Mesothelial cell of epicardium (in vitro differentiated cells): ENCODE results near the gene USP20. TPM values are rescaled to one million over a fixed set of nuclear protein-coding genes. Genes with fewer than 3 reads are reported as not detected.

Experiments used
- DNase-seq, 2 experiments: peaks; one replicate each; pipeline ENCODE4 v3.0.0; 2021; ENCODE audit warnings: low spot score in 2 of 2; ENCODE audit not compliant: unreplicated experiment in 2 of 2
- H3K27ac Mint-ChIP-seq: 2 replicates; pipeline ENCODE4 v1.8.0; 2021; ENCODE audit warnings: mixed read lengths
- H3K27me3 Mint-ChIP-seq: 2 replicates; pipeline ENCODE4 v1.8.0; 2021; ENCODE audit warnings: low read depth, mixed read lengths
- H3K36me3 Mint-ChIP-seq: 2 replicates; pipeline ENCODE4 v1.8.0; 2021; ENCODE audit warnings: mixed read lengths
- H3K4me1 Mint-ChIP-seq: 2 replicates; pipeline ENCODE4 v1.8.0; 2021; ENCODE audit warnings: mixed read lengths
- H3K4me3 Mint-ChIP-seq: 2 replicates; pipeline ENCODE4 v1.8.0; 2021; ENCODE audit warnings: mild to moderate bottlenecking, moderate library complexity, mixed read lengths
- H3K9me3 Mint-ChIP-seq: 2 replicates; pipeline ENCODE4 v1.8.0; 2021; ENCODE audit warnings: mixed read lengths
- total RNA-seq: library from RNA; stranded (reverse); gene quantifications from 3 replicates; pipeline ENCODE4 v1.2.1, GENCODE V29; 2021
- TF ChIP-seq, protein P1 (sequence below): fragments of 200-600 bp; sonication (generic); IDR thresholded peaks from one replicate; pipeline ENCODE4 v1.5.0; 2021; ENCODE audit warnings: antibody characterized with exemption; ENCODE audit not compliant: unreplicated experiment

USP20 gene
- total RNA-seq, 1 donor from 2014 or later = 47.7 TPM

DNA sequence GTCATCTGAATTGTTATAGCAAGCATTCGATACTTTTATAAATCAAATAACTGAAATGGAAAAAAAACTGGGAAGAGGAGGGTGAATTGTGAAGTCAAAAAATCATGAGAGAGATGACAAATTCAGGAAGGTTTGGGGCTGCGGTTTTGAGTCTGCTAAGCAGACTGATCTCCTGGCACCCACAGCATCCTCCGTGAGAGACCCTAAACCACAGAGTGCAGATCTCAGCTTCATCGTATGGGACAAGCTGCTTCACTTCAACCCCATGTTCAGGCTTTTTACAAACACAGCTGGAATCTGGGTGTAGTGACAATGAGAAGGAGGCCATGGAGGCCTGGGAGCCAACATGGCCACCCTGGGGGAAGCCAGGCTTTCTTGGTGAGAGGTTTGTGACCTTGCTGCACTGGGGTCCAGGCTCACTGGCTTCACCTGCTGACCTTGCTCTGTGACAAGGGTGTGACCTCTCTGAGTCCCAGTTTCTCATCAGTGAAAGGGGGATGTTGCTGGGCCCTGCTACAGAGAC, 19.4 kb downstream of the USP20 start:
- H3K9me3 Mint-ChIP-seq = no peaks in the 10 kb centered on the region
- no peaks in the 10 kb centered on the region for H3K27me3 Mint-ChIP-seq
- DNase-seq = no peak
- no peak overlapping the region for H3K27ac Mint-ChIP-seq
- H3K4me1 Mint-ChIP-seq = peaks cover 28% of the 10 kb centered on the region
- H3K4me3 Mint-ChIP-seq = no peak overlapping the region
- H3K36me3 Mint-ChIP-seq = peaks cover 39% of the 10 kb centered on the region
- TF ChIP-seq, protein P1, sequence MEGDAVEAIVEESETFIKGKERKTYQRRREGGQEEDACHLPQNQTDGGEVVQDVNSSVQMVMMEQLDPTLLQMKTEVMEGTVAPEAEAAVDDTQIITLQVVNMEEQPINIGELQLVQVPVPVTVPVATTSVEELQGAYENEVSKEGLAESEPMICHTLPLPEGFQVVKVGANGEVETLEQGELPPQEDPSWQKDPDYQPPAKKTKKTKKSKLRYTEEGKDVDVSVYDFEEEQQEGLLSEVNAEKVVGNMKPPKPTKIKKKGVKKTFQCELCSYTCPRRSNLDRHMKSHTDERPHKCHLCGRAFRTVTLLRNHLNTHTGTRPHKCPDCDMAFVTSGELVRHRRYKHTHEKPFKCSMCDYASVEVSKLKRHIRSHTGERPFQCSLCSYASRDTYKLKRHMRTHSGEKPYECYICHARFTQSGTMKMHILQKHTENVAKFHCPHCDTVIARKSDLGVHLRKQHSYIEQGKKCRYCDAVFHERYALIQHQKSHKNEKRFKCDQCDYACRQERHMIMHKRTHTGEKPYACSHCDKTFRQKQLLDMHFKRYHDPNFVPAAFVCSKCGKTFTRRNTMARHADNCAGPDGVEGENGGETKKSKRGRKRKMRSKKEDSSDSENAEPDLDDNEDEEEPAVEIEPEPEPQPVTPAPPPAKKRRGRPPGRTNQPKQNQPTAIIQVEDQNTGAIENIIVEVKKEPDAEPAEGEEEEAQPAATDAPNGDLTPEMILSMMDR = no peak

DNA sequence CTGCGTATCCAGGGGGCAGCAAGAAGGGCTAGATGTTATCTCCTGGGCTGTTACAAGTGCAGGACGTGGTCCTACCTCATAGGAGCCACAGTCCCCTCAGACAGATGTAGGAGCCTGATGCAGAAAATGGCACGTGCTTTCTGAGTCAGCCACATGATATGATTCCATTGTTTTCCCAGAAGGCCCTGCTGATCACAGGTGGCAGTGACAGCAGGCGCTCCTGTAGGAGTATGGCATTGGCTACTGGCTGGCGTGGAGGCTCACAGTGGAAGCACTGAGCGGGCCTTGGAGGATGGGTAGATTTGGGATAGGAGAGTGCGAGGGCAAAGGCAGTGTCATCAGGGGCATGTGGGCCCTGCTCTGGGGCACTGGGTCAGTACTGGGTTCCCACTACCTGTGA, 21.9 kb downstream of the USP20 start:
- Mint-ChIP-seq H3K36me3 (peaks cover 45% of the 10 kb centered on the region), H3K4me3 (no peak overlapping the region), H3K27me3 (no peaks in the 10 kb centered on the region), H3K4me1 (peaks cover 10% of the 10 kb centered on the region), H3K27ac (no peak overlapping the region), H3K9me3 (no peaks in the 10 kb centered on the region)
- no peak for DNase-seq
- TF ChIP-seq, protein P1 = no peak

DNA sequence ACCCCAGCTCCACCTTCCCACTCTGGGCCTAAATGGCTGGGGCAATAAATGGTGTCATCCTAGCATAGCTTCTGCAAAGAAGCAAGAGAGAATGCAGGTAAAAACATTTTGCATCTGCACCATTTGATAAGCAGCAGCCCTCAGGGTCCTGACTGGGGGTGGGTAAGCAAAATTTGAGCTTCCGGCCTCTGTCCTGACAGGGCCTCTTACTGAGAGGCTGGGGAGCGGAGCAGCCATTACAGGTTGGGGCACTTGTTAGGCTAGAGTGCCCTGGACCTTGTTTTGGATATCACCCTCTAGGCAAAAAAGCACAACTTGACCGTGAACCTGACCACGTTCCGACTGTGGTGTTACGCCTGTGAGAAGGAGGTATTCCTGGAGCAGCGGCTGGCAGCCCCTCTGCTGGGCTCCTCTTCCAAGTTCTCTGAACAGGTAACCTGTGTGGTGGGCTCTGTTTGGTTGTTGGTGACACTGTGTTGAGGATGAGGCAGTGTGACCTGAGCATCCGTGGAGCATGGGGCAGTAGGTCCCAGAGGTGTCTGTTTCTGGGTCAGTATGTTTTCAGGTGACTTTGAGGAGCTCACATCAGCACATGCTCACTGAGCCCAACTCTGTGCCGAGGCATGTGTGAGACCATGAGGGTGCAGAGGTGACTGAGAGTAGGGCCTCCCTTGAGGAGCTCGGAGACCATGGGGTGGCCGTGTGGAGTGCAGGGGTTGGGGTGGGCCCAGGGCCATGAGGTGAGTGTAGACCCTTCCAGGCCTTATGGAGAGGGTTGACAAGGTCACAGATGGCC, 23.1 kb downstream of the USP20 start:
- no peaks in the 10 kb centered on the region for H3K27me3 Mint-ChIP-seq

DNA sequence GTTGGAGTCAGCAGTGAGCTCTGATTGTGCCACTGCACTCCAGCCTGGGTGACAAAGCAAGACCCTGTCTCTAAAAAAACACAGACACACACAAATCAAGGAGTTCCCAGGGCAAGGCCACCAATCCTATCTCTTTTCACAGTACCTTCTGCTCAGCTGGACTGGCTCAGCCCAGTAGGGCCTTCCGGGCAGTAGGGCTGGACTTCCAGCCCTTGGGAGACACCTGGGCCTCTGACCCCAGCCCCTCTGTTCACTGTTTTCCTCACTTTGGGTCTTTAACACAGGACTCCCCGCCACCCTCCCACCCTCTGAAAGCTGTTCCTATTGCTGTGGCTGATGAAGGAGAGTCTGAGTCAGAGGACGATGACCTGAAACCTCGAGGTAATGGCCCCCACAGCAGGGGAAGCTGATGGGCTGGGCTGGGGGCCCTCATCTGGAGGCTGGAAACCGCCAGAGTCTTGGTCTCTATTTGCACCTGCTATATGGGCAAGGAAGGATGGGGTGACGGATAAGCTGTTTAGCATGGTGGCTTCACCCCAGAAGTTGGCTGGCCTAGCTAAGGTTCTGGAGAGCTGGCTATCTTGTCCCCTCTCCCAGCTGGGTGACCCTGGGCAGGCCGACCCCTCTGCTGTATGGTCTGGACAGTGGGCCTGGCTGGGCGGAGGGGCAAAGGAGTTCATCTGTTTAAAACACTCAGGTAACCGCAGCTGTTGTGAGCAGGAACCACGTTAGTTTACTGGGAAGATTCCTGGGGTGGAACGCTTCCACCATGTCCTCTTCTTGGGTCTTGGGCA, 25.6 kb downstream of the USP20 start:
- H3K4me3 Mint-ChIP-seq = no peak overlapping the region
- H3K4me1 Mint-ChIP-seq = no peaks in the 10 kb centered on the region
- H3K9me3 Mint-ChIP-seq = no peaks in the 10 kb centered on the region
- no peaks in the 10 kb centered on the region for H3K27me3 Mint-ChIP-seq
- TF ChIP-seq, protein P1 = no peak
- no peak for DNase-seq
- peaks cover 41% of the 10 kb centered on the region for H3K36me3 Mint-ChIP-seq
- H3K27ac Mint-ChIP-seq = no peak overlapping the region

More for the DNA sequence above, 23.1 kb downstream of the USP20 start:
- TF ChIP-seq, protein P1 = no peak
- no peak overlapping the region for H3K4me3 Mint-ChIP-seq
- no peaks in the 10 kb centered on the region for H3K4me1 Mint-ChIP-seq
- H3K9me3 Mint-ChIP-seq = no peaks in the 10 kb centered on the region
- H3K36me3 Mint-ChIP-seq = peaks cover 49% of the 10 kb centered on the region
- H3K27ac Mint-ChIP-seq = no peak overlapping the region
- no peak for DNase-seq

DNA sequence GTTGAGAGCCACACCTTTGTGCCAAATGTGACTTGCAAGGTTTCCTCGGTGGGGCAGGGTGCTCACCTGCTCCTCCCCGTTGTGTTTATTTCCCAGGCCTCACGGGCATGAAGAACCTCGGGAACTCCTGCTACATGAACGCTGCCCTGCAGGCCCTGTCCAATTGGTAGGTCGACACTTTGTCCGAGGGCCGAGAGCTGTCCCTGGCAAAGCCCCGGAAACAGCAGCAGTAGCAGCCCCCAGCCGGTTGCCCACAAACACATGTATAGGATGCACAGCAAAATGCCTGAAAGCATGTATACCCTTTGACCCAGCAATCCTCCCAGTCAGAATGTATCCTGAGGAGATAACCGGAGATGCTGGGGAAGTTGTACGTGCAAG, 26.2 kb downstream of the USP20 start:
- no peak overlapping the region for H3K27ac Mint-ChIP-seq
- H3K4me1 Mint-ChIP-seq = no peaks in the 10 kb centered on the region
- no peak for DNase-seq
- TF ChIP-seq, protein P1 = no peak
- H3K4me3 Mint-ChIP-seq = no peak overlapping the region
- peaks cover 38% of the 10 kb centered on the region for H3K36me3 Mint-ChIP-seq
- no peaks in the 10 kb centered on the region for H3K27me3 Mint-ChIP-seq
- H3K9me3 Mint-ChIP-seq = no peaks in the 10 kb centered on the region
